Smooth muscle cell (in vitro differentiated cells): ENCODE measurements around the gene IGFLR1. TPM values are rescaled to one million over a fixed set of nuclear protein-coding genes. Genes with fewer than 3 reads are reported as not detected.

ENCODE experiments used
- DNase-seq: peaks from one replicate; lab custom pipeline; 2025; ENCODE audit not compliant: unreplicated experiment; lab: John Stamatoyannopoulos, UW
- H2AFZ ChIP-seq: fragments of 200-600 bp; sonication (generic); 2 replicates; pipeline ENCODE4 v1.6.0; 2016; ENCODE audit warnings: antibody characterized with exemption, low read depth, mild to moderate bottlenecking
- H3F3A ChIP-seq: fragments of 200-600 bp; sonication (generic); 2 replicates; pipeline ENCODE4 v1.6.0; 2017; ENCODE audit warnings: antibody characterized with exemption, low read depth
- H3K27ac ChIP-seq: fragments of 200-600 bp; sonication (generic); 2 replicates; pipeline ENCODE4 v1.5.1; 2016; ENCODE audit warnings: low read depth, mild to moderate bottlenecking
- H3K27me3 ChIP-seq: fragments of 200-600 bp; sonication (generic); 2 replicates; pipeline ENCODE4 v1.6.1; 2016; ENCODE audit warnings: low read depth, mild to moderate bottlenecking
- H3K36me3 ChIP-seq: fragments of 200-600 bp; sonication (generic); 2 replicates; pipeline ENCODE4 v1.5.1; 2016; ENCODE audit warnings: low read depth
- H3K4me1 ChIP-seq: fragments of 200-600 bp; sonication (generic); 2 replicates; pipeline ENCODE4 v1.5.1; 2016; ENCODE audit warnings: low read depth
- H3K4me2 ChIP-seq: fragments of 200-600 bp; sonication (generic); 2 replicates; pipeline ENCODE4 v1.6.0; 2016; ENCODE audit warnings: mild to moderate bottlenecking
- H3K4me3 ChIP-seq: fragments of 200-600 bp; sonication (generic); 2 replicates; pipeline ENCODE4 v1.5.1; 2016; ENCODE audit warnings: mild to moderate bottlenecking
- H3K79me2 ChIP-seq: fragments of 200-600 bp; sonication (generic); 2 replicates; pipeline ENCODE4 v1.6.0; 2016; ENCODE audit warnings: low read depth, mild to moderate bottlenecking
- H3K9ac ChIP-seq: fragments of 200-600 bp; sonication (generic); 2 replicates; pipeline ENCODE4 v1.6.0; 2016; ENCODE audit warnings: low read depth
- H3K9me3 ChIP-seq: fragments of 200-600 bp; sonication (generic); replicated peaks from 2 replicates; pipeline ENCODE4 v1.5.1; 2016; ENCODE audit warnings: low read depth
- H4K20me1 ChIP-seq: fragments of 200-600 bp; sonication (generic); 2 replicates; pipeline ENCODE4 v1.6.0; 2016; ENCODE audit warnings: low read depth
- WGBS: methylation state at CpG from one replicate; pipeline ENCODE4 v1.1.7; 2016; ENCODE audit warnings: low lambda C conversion rate; 5-methylcytosine and 5-hydroxymethylcytosine counted together
- polyA plus RNA-seq: library from polyadenylated mRNA; unstranded; fragments of >200 nt; fragmentation: Nextera tagmentation; extraction: Ambion mirVana; gene quantifications from 2 replicates; pipeline ENCODE4 v1.2.1, GENCODE V29; 2016
- total RNA-seq: library from RNA; depleted of rRNA; stranded (reverse); fragments of >200 nt; gene quantifications from 2 replicates; pipeline ENCODE4 v1.2.3, GENCODE V29; 2014
- TF ChIP-seq, protein P1 (sequence below): fragments of 200-600 bp; sonication (generic); IDR thresholded peaks from 2 replicates; pipeline ENCODE4 v1.5.1; 2017; ENCODE audit warnings: borderline replicate concordance, mild to moderate bottlenecking, antibody characterized with exemption; ENCODE audit not compliant: insufficient read depth, poor library complexity, severe bottlenecking

Gene IGFLR1
- total and polyA plus RNA-seq, 2 experiments from 2014 or later = 1.2 to 1.4 TPM

- 33% methylated on average over 24 of the region's 24 CpGs for WGBS
- Histone ChIP-seq H4K20me1 (no peaks in the 10 kb centered on the region), H3K4me2 (no peak within 1 kb of the TSS), H3K4me1 (no peaks in the 10 kb centered on the region), H3K9me3 (no peaks in the 10 kb centered on the region), H3F3A (no peaks in the 10 kb centered on the region), H3K9ac (no peak within 1 kb of the TSS), H2AFZ (no peak within 1 kb of the TSS), H3K27me3 (no peaks in the 10 kb centered on the region), H3K79me2 (no peaks in the 10 kb centered on the region), H3K4me3 (no peak within 1 kb of the TSS), H3K36me3 (no peaks in the 10 kb centered on the region), H3K27ac (no peak within 1 kb of the TSS)
- DNase-seq = no peak
- TF ChIP-seq, protein P1, sequence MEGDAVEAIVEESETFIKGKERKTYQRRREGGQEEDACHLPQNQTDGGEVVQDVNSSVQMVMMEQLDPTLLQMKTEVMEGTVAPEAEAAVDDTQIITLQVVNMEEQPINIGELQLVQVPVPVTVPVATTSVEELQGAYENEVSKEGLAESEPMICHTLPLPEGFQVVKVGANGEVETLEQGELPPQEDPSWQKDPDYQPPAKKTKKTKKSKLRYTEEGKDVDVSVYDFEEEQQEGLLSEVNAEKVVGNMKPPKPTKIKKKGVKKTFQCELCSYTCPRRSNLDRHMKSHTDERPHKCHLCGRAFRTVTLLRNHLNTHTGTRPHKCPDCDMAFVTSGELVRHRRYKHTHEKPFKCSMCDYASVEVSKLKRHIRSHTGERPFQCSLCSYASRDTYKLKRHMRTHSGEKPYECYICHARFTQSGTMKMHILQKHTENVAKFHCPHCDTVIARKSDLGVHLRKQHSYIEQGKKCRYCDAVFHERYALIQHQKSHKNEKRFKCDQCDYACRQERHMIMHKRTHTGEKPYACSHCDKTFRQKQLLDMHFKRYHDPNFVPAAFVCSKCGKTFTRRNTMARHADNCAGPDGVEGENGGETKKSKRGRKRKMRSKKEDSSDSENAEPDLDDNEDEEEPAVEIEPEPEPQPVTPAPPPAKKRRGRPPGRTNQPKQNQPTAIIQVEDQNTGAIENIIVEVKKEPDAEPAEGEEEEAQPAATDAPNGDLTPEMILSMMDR = no peak
These were observed 38.0 kb downstream of the IGFLR1 start, which contains the start of gene ZBTB32 for GRCh38 chr19:35704218-35704617. ZBTB32 (plus strand) TSS chr19:35704558; CDS start chr19:35714627, 10,069 bp downstream.

GRCh38 chr19:35703343-35703742, 38.9 kb downstream of the IGFLR1 start:
- Histone ChIP-seq H3F3A (no peaks in the 10 kb centered on the region), H2AFZ (no peak overlapping the region), H3K36me3 (no peaks in the 10 kb centered on the region), H3K9me3 (no peaks in the 10 kb centered on the region), H3K27me3 (no peaks in the 10 kb centered on the region), H3K4me2 (peak overlapping the region; percentile 89), H3K4me3 (peak overlapping the region; percentile 62), H4K20me1 (no peaks in the 10 kb centered on the region), H3K27ac (no peak overlapping the region), H3K79me2 (no peaks in the 10 kb centered on the region), H3K4me1 (no peaks in the 10 kb centered on the region), H3K9ac (no peak overlapping the region)
- TF ChIP-seq, protein P1 = no peak
- DNase-seq = no peak
- whole genome bisulfite sequencing = 71% methylated on average over 9 of the region's 9 CpGs

- Histone ChIP-seq H3F3A (no peaks in the 10 kb centered on the region), H4K20me1 (no peaks in the 10 kb centered on the region), H3K4me2 (peak overlapping the region; percentile 89), H3K27me3 (no peaks in the 10 kb centered on the region), H3K4me3 (peak overlapping the region; percentile 62), H3K9me3 (no peaks in the 10 kb centered on the region), H3K36me3 (no peaks in the 10 kb centered on the region), H3K27ac (no peak overlapping the region), H3K4me1 (no peaks in the 10 kb centered on the region), H3K79me2 (no peaks in the 10 kb centered on the region), H3K9ac (no peak overlapping the region), H2AFZ (peak overlapping the region; percentile 87)
- under 1% methylated on average over 50 of the region's 50 CpGs for whole genome bisulfite sequencing
- peak; percentile 71 for DNase-seq
- TF ChIP-seq, protein P1 = no peak
These were observed 39.8 kb downstream of the IGFLR1 start for GRCh38 chr19:35702223-35703012.
